Nasal cavity respiratory epithelium epithelial cell of viscerocranial mucosa (primary cell): ENCODE results near the gene RNASEH1. TPM values are rescaled to one million over a fixed set of nuclear protein-coding genes. Genes with fewer than 3 reads are reported as not detected.

Experiments used
- total RNA-seq: library from RNA; depleted of rRNA; stranded (reverse); fragments of >200 nt; gene quantifications from 2 replicates; pipeline ENCODE4 v1.2.3, GENCODE V29; 2014

Gene RNASEH1
- total RNA-seq, result 32.0 and 52.3 TPM in 2 replicates

GRCh38 chr2:3558205-3559014 is at the start of gene RNASEH1:
RNASEH1 (minus strand) TSS chr2:3558333; CDS start chr2:3558260, 73 bp downstream.

GRCh38 chr2:3594493-3595281 is 36.6 kb upstream of the RNASEH1 start, which contains the start of gene COLEC11:
COLEC11 (plus strand) TSS chr2:3595112; CDS start chr2:3604341, 9,229 bp downstream.

GRCh38 chr2:3519255-3520205 is 38.6 kb downstream of the RNASEH1 start, which contains the start of gene ADI1:
ADI1 (minus strand) TSS chr2:3519531; CDS start chr2:3519487, 44 bp downstream.

Other genes starting within 250 kb of the RNASEH1 start
- gene EIPR1, start 180.5 kb downstream of the RNASEH1 start, total RNA-seq, result 30.1 and 34.0 TPM in 2 replicates
- gene TRAPPC12, start 178.6 kb downstream of the RNASEH1 start, total RNA-seq, result 54.7 and 55.5 TPM in 2 replicates
- gene ADI1, start 38.8 kb downstream of the RNASEH1 start, total RNA-seq, result 28.4 and 32.5 TPM in 2 replicates
- 1,116 and 1,931 TPM in 2 replicates for gene RPS7, start 16.9 kb upstream of the RNASEH1 start, total RNA-seq
- gene COLEC11, start 36.8 kb upstream of the RNASEH1 start, total RNA-seq, result not detected in 2 replicates
- not detected in 2 replicates for gene ALLC, start 99.9 kb upstream of the RNASEH1 start, total RNA-seq
- gene DCDC2C, start 145.2 kb upstream of the RNASEH1 start, total RNA-seq, result not detected in 2 replicates